Small intestine (tissue), 7 donors: ENCODE results near the gene TCFL5. TPM values are rescaled to one million over a fixed set of nuclear protein-coding genes. Genes with fewer than 3 reads are reported as not detected.

Experiments used
- DNase-seq, 2 donors: peaks; one replicate each; pipeline versions ENCODE4 v3.0.0 to v3.0.0-alpha.2; 2013
- FAIRE-seq: peaks from 2 replicates; lab custom pipeline; 2012; peaks lifted over from hg19 to GRCh38; lab: Jason Lieb, UNC
- H3K27ac ChIP-seq, 3 donors: one replicate each; pipeline ENCODE4 v1.5.1; 2013; ENCODE audit warnings: low read length in 2 of 3, mild to moderate bottlenecking in 2 of 3, control low read depth in 1 of 3, inconsistent platforms in 1 of 3, low read depth in 1 of 3, moderate library complexity in 1 of 3
- H3K27me3 ChIP-seq, 3 donors: one replicate each; pipeline ENCODE4 v1.6.1; 2013; ENCODE audit warnings: low read length in 3 of 3, inconsistent platforms in 1 of 3; ENCODE audit not compliant: control insufficient read depth in 3 of 3, insufficient read depth in 3 of 3
- H3K36me3 ChIP-seq, 3 donors: one replicate each; pipeline ENCODE4 v1.6.1; 2013; ENCODE audit warnings: low read length in 3 of 3, inconsistent platforms in 1 of 3, low read depth in 1 of 3, mild to moderate bottlenecking in 1 of 3, moderate library complexity in 1 of 3; ENCODE audit not compliant: control insufficient read depth in 3 of 3, insufficient read depth in 2 of 3
- H3K4me1 ChIP-seq, 3 donors: one replicate each; pipeline ENCODE4 v1.6.1; 2013; ENCODE audit warnings: low read length in 2 of 3, inconsistent platforms in 1 of 3, low read depth in 1 of 3, mild to moderate bottlenecking in 1 of 3, moderate library complexity in 1 of 3; ENCODE audit not compliant: control insufficient read depth in 3 of 3, insufficient read depth in 2 of 3
- H3K4me3 ChIP-seq, 3 donors: one replicate each; pipeline ENCODE4 v1.5.1; 2013; ENCODE audit warnings: low read length in 3 of 3, control low read depth in 1 of 3, inconsistent platforms in 1 of 3, low read depth in 1 of 3, mild to moderate bottlenecking in 1 of 3, moderate library complexity in 1 of 3
- H3K9me3 ChIP-seq, 2 donors: one replicate each; pipeline ENCODE4 v1.6.1; 2013; ENCODE audit warnings: low read depth in 1 of 2, low read length in 1 of 2; ENCODE audit not compliant: control insufficient read depth in 2 of 2, insufficient read depth in 1 of 2
- WGBS, 3 donors: extraction: QIAGEN DNeasy Blood & Tissue Kit; methylation state at CpG; one replicate each; pipeline ENCODE4 v1.1.7; 2013; 5-methylcytosine and 5-hydroxymethylcytosine counted together
- polyA plus RNA-seq, 4 donors: library from polyadenylated mRNA; stranded (reverse) in 3 of 4; unstranded in 1 of 4; fragments of 200-250 nt in 3 of 4; fragments of 120-200 nt in 1 of 4; gene quantifications; one replicate each; pipeline versions ENCODE4 v1.2.1 to v1.2.3, GENCODE V29; 2013
- donor health status: healthy with polysubstance abuse.
- donor health status: control.
- donor health status: control.
- donor health status: Bipolar disorder and iron deficiency.
- donor health status: healthy.

The TCFL5 gene
- polyA plus RNA-seq, 4 donors = 4.2 to 5.7 (median 4.6) TPM

DNA sequence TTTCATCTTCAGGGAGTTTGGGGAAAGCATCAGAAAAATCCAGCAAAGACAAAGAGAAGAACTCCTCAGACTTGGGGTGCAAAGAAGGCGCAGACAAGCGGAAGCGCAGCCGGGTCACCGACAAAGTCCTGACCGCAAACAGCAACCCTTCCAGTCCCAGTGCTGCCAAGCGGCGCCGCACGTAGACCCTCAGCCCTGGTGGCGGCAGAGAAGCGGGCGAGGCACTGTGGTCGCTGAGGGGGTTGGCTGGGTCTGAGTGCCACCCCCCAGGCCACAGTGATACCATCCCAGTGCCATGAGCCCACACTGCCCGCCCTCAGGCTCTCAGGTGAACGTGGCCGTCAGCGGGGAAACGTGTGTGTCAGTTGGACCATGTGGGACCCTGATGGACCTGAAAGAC lies 62.2 kb downstream of the TCFL5 start:
- FAIRE-seq = no peak
- peaks cover 0 to 32% (median 2%) of the 10 kb centered on the region in 3 donors for H3K4me1 ChIP-seq
- WGBS, 3 donors = 97 to 98% (median 97%) methylated on average over 19 of the region's 19 CpGs
- no peak overlapping the region for H3K27ac ChIP-seq
- no peak for DNase-seq
- H3K27me3 ChIP-seq = no peaks in the 10 kb centered on the region
- no peak overlapping the region for H3K4me3 ChIP-seq
- H3K36me3 ChIP-seq = peaks cover 9 to 52% (median 9%) of the 10 kb centered on the region in 3 donors
- no peaks in the 10 kb centered on the region for H3K9me3 ChIP-seq

GRCh38 chr20:62799036-62799435 lies 62.6 kb downstream of the TCFL5 start:
- 91 to 94% (median 93%) methylated on average over 7 to 8 of the region's 8 CpGs for WGBS, 3 donors
- DNase-seq (no peak), FAIRE-seq (no peak)
- peaks cover 0 to 30% (median 2%) of the 10 kb centered on the region in 3 donors for H3K4me1 ChIP-seq
- H3K9me3 ChIP-seq = no peaks in the 10 kb centered on the region
- no peak overlapping the region for H3K27ac ChIP-seq
- H3K4me3 ChIP-seq = no peak overlapping the region
- H3K27me3 ChIP-seq = no peaks in the 10 kb centered on the region
- H3K36me3 ChIP-seq = peaks cover 9 to 52% (median 9%) of the 10 kb centered on the region in 3 donors

GRCh38 chr20:62797671-62798532 lies 63.7 kb downstream of the TCFL5 start:
- peaks cover 9 to 52% (median 9%) of the 10 kb centered on the region in 3 donors for H3K36me3 ChIP-seq
- H3K9me3 ChIP-seq = no peaks in the 10 kb centered on the region
- no peak overlapping the region for H3K4me3 ChIP-seq
- peak; percentile 79 to 89 for DNase-seq
- H3K27me3 ChIP-seq = peaks cover 0 to 4% (median 0%) of the 10 kb centered on the region in 3 donors
- no peak for FAIRE-seq
- 26 to 64% (median 54%) methylated on average over 26 of the region's 26 CpGs for WGBS, 3 donors
- H3K27ac ChIP-seq = peak overlapping the region; percentile 73 to 88 (median 79)
- peaks cover 2 to 34% (median 4%) of the 10 kb centered on the region in 3 donors for H3K4me1 ChIP-seq

GRCh38 chr20:62796699-62797491 lies 64.7 kb downstream of the TCFL5 start:
- H3K9me3 ChIP-seq = no peaks in the 10 kb centered on the region
- H3K27ac ChIP-seq = peak overlapping the region; percentile 79 to 97 (median 88)
- H3K4me3 ChIP-seq = peak overlapping the region; percentile 40 to 77 (median 52)
- WGBS, 3 donors = 17 to 34% (median 23%) methylated on average over 16 to 53 of the region's 53 CpGs
- H3K36me3 ChIP-seq = peaks cover 9 to 50% (median 9%) of the 10 kb centered on the region in 3 donors
- H3K27me3 ChIP-seq = peaks cover 0 to 4% (median 0%) of the 10 kb centered on the region in 3 donors
- H3K4me1 ChIP-seq = peaks cover 2 to 34% (median 4%) of the 10 kb centered on the region in 3 donors
- peak in 1 of 2 donors; percentile 39 for DNase-seq
- no peak for FAIRE-seq

DNA sequence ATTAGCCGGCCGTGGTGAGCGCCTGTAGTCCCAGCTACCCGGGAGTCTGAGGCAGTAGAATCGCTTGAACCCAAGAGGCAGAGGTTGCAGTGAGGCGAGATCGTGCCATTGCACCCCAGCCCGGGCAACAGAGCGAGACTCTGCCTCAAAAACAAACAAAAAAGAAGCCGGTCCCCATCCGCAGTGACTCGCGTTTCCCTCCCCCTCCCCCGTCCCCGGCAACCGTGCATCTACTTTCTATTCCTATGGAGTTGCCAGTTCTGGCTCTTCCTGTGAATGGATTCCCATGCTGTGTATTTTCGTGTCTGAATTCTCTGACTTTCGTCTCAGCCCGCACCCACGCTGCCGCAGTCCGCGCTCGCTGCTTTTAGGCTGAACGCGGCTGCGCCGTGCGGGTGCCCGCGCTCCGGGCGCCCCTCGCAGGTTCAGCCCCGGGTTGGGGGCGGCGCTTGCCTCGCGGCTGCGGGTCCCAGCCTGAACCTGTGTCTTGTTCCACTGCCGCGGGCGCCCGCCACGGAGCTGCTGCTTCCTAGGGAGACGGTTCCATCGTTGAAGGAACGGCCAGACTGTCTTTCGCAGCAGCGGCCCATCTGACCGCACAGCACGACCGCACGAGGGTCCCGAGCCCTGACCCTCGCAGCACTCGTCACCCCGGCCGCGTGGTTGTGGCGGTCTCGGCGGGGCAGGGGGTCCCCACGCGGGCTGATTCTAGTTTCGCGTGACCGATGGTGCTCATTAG lies 66.4 kb downstream of the TCFL5 start:
- DNase-seq = peak; percentile 54 to 73
- 0 to 1% (median 1%) methylated on average over 68 of the region's 68 CpGs for WGBS, 3 donors
- Histone ChIP-seq H3K4me1 (peaks cover 2 to 34% (median 4%) of the 10 kb centered on the region in 3 donors), H3K36me3 (peaks cover 4 to 32% (median 9%) of the 10 kb centered on the region in 3 donors), H3K27ac (peak overlapping the region; percentile 78 to 97 (median 81)), H3K9me3 (no peaks in the 10 kb centered on the region), H3K27me3 (peaks cover 0 to 7% (median 0%) of the 10 kb centered on the region in 3 donors), H3K4me3 (peak overlapping the region; percentile 52 to 77 (median 65))
- FAIRE-seq = no peak

DNA sequence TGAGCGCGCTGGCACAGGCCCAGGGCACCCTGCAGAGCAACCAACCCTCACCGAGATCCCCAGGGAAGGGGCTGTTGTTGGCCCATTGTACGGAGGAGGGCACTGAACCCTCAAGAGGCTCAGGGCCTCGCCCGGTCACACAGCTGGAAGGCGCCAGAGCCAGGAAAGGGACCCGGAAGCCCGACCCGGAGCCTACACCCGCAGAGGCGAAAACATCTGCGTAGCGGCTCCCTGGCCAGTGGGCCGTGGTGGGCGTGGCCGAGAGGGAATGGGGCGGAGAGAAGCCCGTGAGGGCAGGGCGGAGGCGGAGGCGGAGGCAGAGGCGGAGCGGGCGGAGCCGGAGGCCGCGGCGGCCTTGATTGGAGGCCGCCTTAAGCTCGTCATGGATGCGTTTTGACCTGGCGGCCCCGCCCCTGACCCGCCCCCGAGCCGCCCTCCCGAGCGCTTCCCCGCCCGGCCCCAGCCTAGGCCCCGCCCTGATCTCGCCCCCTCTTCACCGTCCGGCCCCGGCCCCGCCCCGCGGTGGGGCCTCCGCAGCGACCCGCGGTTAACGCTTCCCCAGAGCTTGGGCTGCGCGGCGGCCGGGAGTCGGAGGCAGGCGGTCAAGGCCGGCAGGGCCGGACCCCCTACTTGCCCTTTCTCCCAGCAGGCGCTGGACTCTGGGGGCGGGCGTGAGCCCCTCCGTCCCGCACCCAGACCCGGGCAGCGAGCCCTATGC lies 67.5 kb downstream of the TCFL5 start:
- Histone ChIP-seq H3K4me1 (peaks cover 2 to 34% (median 4%) of the 10 kb centered on the region in 3 donors), H3K4me3 (peak overlapping the region in 2 of 3 donors; percentile 29 to 65), H3K27me3 (peaks cover 0 to 7% (median 0%) of the 10 kb centered on the region in 3 donors), H3K36me3 (peaks cover 0 to 23% (median 3%) of the 10 kb centered on the region in 3 donors), H3K9me3 (no peaks in the 10 kb centered on the region), H3K27ac (peak overlapping the region; percentile 78 to 97 (median 92))
- DNase-seq (peak; percentile 96), FAIRE-seq (no peak)
- WGBS, 3 donors = 0 to 2% (median 1%) methylated on average over 42 to 69 of the region's 69 CpGs

- no peaks in the 10 kb centered on the region for H3K9me3 ChIP-seq
- FAIRE-seq (no peak), DNase-seq (no peak)
- H3K27ac ChIP-seq = peak overlapping the region; percentile 63 to 95 (median 92)
- peaks cover 0 to 7% (median 0%) of the 10 kb centered on the region in 3 donors for H3K27me3 ChIP-seq
- WGBS, 3 donors = 31 to 58% (median 47%) methylated on average over 5 to 7 of the region's 7 CpGs
- H3K36me3 ChIP-seq = peaks cover 0 to 18% (median 0%) of the 10 kb centered on the region in 3 donors
- H3K4me3 ChIP-seq = peak overlapping the region in 2 of 3 donors; percentile 29 to 48
- peaks cover 2 to 33% (median 4%) of the 10 kb centered on the region in 3 donors for H3K4me1 ChIP-seq
Measured at GRCh38 chr20:62793757-62794006, 67.9 kb downstream of the TCFL5 start.
